PFSK-1 (cell line): ENCODE measurements around the gene ABI3BP.

Experiments used
- POLR2AphosphoS5 ChIP-seq: IDR thresholded peaks from 2 replicates; pipeline ENCODE4 v1.6.1; 2012; ENCODE audit warnings: low read depth, mild to moderate bottlenecking, control low read depth, low read length, moderate library complexity
- REST ChIP-seq, 2 experiments: IDR thresholded peaks; 2 replicates each; pipeline versions ENCODE4 v1.6.1 to v1.8.0; 2011 to 2012; ENCODE audit warnings: low read depth in 2 of 2, low read length in 2 of 2, control low read depth in 1 of 2, inconsistent platforms in 1 of 2, mild to moderate bottlenecking in 1 of 2, moderate library complexity in 1 of 2; ENCODE audit not compliant: insufficient read depth in 1 of 2
- SIN3A ChIP-seq: IDR thresholded peaks from 2 replicates; pipeline ENCODE4 v1.6.1; 2012; ENCODE audit warnings: mild to moderate bottlenecking, low read length, moderate library complexity, borderline replicate concordance; ENCODE audit not compliant: insufficient read depth
- TAF1 ChIP-seq: IDR thresholded peaks from 2 replicates; pipeline ENCODE4 v1.6.1; 2012; ENCODE audit warnings: low read length, control low read depth, borderline replicate concordance; ENCODE audit not compliant: insufficient read depth

GRCh38 chr3:100769693-100770092 lies 223.5 kb downstream of the ABI3BP start:
- TF ChIP-seq POLR2AphosphoS5 (no peak), TAF1 (no peak), REST (IDR thresholded peaks at IDR 0.05; ENCODE audit: insufficient read depth in 1 of 2, low read depth in 2 of 2, low read length in 2 of 2) (no peak), SIN3A (no peak)
